Endothelial cell of umbilical vein (primary cell): ENCODE data around the gene DDB1. TPM values are rescaled to one million over a fixed set of nuclear protein-coding genes. Genes with fewer than 3 reads are reported as not detected.

Experiments used
- BruUV-seq: library from RNA; stranded (reverse); fragments of 400-500 nt; replicated peaks from 2 replicates; lab custom pipeline; 2021; lab: Mats Ljungman, UMichigan
- CTCF ChIA-PET: fragments of 300-600, 350-600 bp; sonication (Branson Sonifier 250); formaldehyde crosslinking; loops from one replicate; lab custom pipeline; 2021; ENCODE audit warnings: antibody characterized with exemption, inconsistent platforms; lab: Charles Lee
- POLR2A ChIA-PET: fragments of 300-600, 350-600 bp; sonication (Branson Sonifier 250); formaldehyde crosslinking; loops from one replicate; lab custom pipeline; 2021; ENCODE audit warnings: antibody characterized with exemption, inconsistent platforms; lab: Charles Lee
- DNase-seq: peaks from one replicate; pipeline ENCODE4 v3.0.0-alpha.2; 2011; ENCODE audit warnings: low read depth, low spot score
- FAIRE-seq: peaks from 2 replicates; lab custom pipeline; 2011; peaks lifted over from hg19 to GRCh38; lab: Jason Lieb, UNC
- H2AFZ ChIP-seq: 2 replicates; pipeline ENCODE4 v1.6.0; 2012; ENCODE audit warnings: low read depth, low read length, control low read depth, inconsistent platforms
- H3K27ac ChIP-seq: 2 replicates; pipeline ENCODE4 v1.5.1; 2011; ENCODE audit warnings: low read depth, mild to moderate bottlenecking, control low read depth, low read length, moderate library complexity; ENCODE audit not compliant: insufficient read depth
- H3K27me3 ChIP-seq, 2 experiments: 2 replicates each; pipeline versions ENCODE4 v1.6.0 to v1.6.1; 2011; ENCODE audit warnings: low read length in 2 of 2, mixed read lengths in 1 of 2; ENCODE audit not compliant: control insufficient read depth in 2 of 2, insufficient read depth in 2 of 2
- H3K36me3 ChIP-seq, 2 experiments: 2 replicates in 1 of 2; 3 replicates in 1 of 2; pipeline ENCODE4 v1.5.1; 2011; ENCODE audit warnings: low read length in 2 of 2, mild to moderate bottlenecking in 1 of 2, moderate library complexity in 1 of 2; ENCODE audit not compliant: control insufficient read depth in 2 of 2, insufficient read depth in 2 of 2; ENCODE audit errors: extremely low read depth in 1 of 2
- H3K4me1 ChIP-seq: 3 replicates; pipeline ENCODE4 v1.5.1; 2011; ENCODE audit warnings: mild to moderate bottlenecking, low read length; ENCODE audit not compliant: control insufficient read depth, insufficient read depth; ENCODE audit errors: extremely low read depth
- H3K4me2 ChIP-seq: 2 replicates; pipeline ENCODE4 v1.6.1; 2011; ENCODE audit warnings: low read length, control low read depth, mixed read lengths; ENCODE audit not compliant: insufficient read depth
- H3K4me3 ChIP-seq, 3 experiments: fragments of 200-600 bp in 1 of 3; sonication (generic), shearing (Covaris generic) in 1 of 3; replicated peaks in 1 of 3; 2 replicates each; pipeline ENCODE4 v1.5.1; 2011 to 2016; ENCODE audit warnings: control low read depth in 3 of 3, low read length in 3 of 3, mild to moderate bottlenecking in 2 of 3, inconsistent platforms in 1 of 3, low read depth in 1 of 3, moderate library complexity in 1 of 3; ENCODE audit not compliant: insufficient read depth in 1 of 3
- H3K79me2 ChIP-seq: 2 replicates; pipeline ENCODE4 v1.6.0; 2012; ENCODE audit warnings: low read length, inconsistent platforms; ENCODE audit not compliant: control insufficient read depth, insufficient read depth
- H3K9ac ChIP-seq: replicated peaks from 2 replicates; pipeline ENCODE3; 2011; ENCODE audit warnings: low read length, control low read depth; ENCODE audit not compliant: insufficient read depth; ENCODE audit errors: extremely low read depth
- H3K9me1 ChIP-seq: replicated peaks from 3 replicates; pipeline ENCODE4 v1.6.0; 2011; ENCODE audit warnings: mild to moderate bottlenecking, low read length; ENCODE audit not compliant: control insufficient read depth, insufficient read depth; ENCODE audit errors: extremely low read depth
- H3K9me3 ChIP-seq: replicated peaks from 2 replicates; pipeline ENCODE4 v1.5.1; 2012; ENCODE audit warnings: low read length, inconsistent platforms; ENCODE audit not compliant: control insufficient read depth, insufficient read depth
- H4K20me1 ChIP-seq: replicated peaks from 2 replicates; pipeline ENCODE3; 2011; ENCODE audit warnings: mild to moderate bottlenecking, low read length; ENCODE audit not compliant: control insufficient read depth, insufficient read depth; ENCODE audit errors: extremely low read depth
- EZH2 ChIP-seq: IDR thresholded peaks from 2 replicates; pipeline ENCODE4 v1.6.1; 2012; ENCODE audit warnings: borderline replicate concordance, low read depth, mild to moderate bottlenecking, moderate library complexity, low read length, inconsistent platforms; ENCODE audit not compliant: severe bottlenecking
- FOS ChIP-seq: IDR thresholded peaks from 2 replicates; pipeline ENCODE4 v1.6.1; 2011; ENCODE audit warnings: mild to moderate bottlenecking, low read length, moderate library complexity, borderline replicate concordance; ENCODE audit not compliant: insufficient read depth
- GATA2 ChIP-seq: IDR thresholded peaks from 2 replicates; pipeline ENCODE4 v1.7.0; 2011; ENCODE audit warnings: low read depth, mild to moderate bottlenecking, moderate library complexity, mixed read lengths, low read length; ENCODE audit not compliant: insufficient read length, insufficient read depth
- JUN ChIP-seq: IDR thresholded peaks from 2 replicates; pipeline ENCODE4 v1.6.1; 2011; ENCODE audit warnings: borderline replicate concordance, low read depth; ENCODE audit not compliant: insufficient read length, insufficient read depth
- MYC ChIP-seq: IDR thresholded peaks from one replicate; pipeline ENCODE4 v1.6.1; 2011; ENCODE audit warnings: mild to moderate bottlenecking, low read depth, low read length
- POLR2A ChIP-seq: IDR thresholded peaks from 2 replicates; pipeline ENCODE4 v1.6.1; 2012; ENCODE audit warnings: low read depth, mild to moderate bottlenecking, control low read depth, low read length
- POLR2AphosphoS5 ChIP-seq: IDR thresholded peaks from 2 replicates; pipeline ENCODE4 v1.6.1; 2012; ENCODE audit warnings: low read depth, mild to moderate bottlenecking, control low read depth, low read length, moderate library complexity; ENCODE audit not compliant: insufficient read depth
- dilution Hi-C: fragments of 300-500 bp; cut with MboI; formaldehyde crosslinking; loops from one replicate; pipeline ENCODE4 v1.15.0; 2019; ENCODE audit warnings: low sequenced_read_pairs; ENCODE audit not compliant: extremely low pct_ligation_motif_present
- intact Hi-C: fragments of 100-400 bp; cut with micrococcal nuclease; formaldehyde crosslinking; loops from one replicate; pipeline ENCODE4 v1.10.0; 2022
- polyA plus RNA-seq, 4 experiments: library from polyadenylated mRNA; depleted of rRNA in 3 of 4; stranded (reverse) in 3 of 4; unstranded in 1 of 4; fragments of >200 nt; gene quantifications; 2 replicates each; pipeline versions ENCODE4 v1.2.1 to v1.2.3, GENCODE V29; 2011 to 2012; ENCODE audit warnings: missing spikeins in 1 of 4
- total RNA-seq: library from RNA; stranded (reverse); gene quantifications from 2 replicates; pipeline ENCODE4 v1.2.3, GENCODE V29; 2021
- TF ChIP-seq, protein P1 (sequence below): IDR thresholded peaks from 2 replicates; pipeline ENCODE4 v1.6.1; 2011; ENCODE audit not compliant: insufficient read depth, insufficient read length
- TF ChIP-seq, protein P2 (sequence below), 2 donors: IDR thresholded peaks; 1 replicate in 1 of 2; 2 replicates in 1 of 2; pipeline ENCODE4 v1.5.1; 2011; ENCODE audit warnings: low read length in 2 of 2, mild to moderate bottlenecking in 2 of 2, moderate library complexity in 2 of 2, control low read depth in 1 of 2, inconsistent platforms in 1 of 2, low read depth in 1 of 2; ENCODE audit not compliant: insufficient read depth in 1 of 2; ENCODE audit errors: extremely low read depth in 1 of 2

The DDB1 gene
- total and polyA plus RNA-seq, 2 donors (not counting 3 experiments of a cell fraction or from before 2014, with no cell fraction given): 229 to 230 TPM

DNA sequence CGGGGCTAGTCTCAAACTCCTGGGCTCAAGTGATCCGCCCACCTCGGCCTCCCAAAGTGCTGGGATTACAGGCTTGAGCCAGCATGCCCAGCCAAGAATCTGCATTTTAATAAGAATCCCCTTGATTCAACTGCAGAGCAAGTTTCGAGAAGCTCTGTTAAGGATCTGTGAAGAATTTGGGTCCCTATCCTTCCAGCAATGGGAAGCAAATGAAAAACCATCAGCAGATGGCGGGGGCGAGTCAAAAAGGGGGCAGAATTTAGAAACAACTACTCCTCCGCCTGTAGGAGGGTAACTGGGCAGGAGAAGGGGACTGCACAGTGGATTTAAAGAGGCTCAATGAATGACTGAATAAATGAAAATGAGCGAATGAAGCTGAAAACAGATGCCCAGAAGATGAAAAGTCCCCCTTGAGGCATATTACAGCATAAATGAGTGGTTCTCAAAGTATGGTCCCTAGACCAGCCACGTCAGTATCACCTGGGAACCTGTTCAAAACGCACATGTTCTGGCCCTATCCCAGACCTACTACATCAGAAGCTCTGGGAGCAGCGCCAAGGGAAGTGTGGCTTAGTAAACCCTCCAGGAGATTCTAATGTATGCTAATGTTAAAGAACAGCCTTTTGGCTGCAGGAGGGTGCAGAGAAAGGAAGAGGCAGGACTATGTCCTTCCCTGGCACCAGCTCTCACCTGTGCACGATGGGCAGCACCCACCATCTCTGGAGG, 52.8 kb downstream of the DDB1 start:
- intact Hi-C loops (no loop called here), dilution Hi-C loops (no loop called here)
- H4K20me1 ChIP-seq: no peaks in the 10 kb centered on the region
- H3K79me2 ChIP-seq: no peaks in the 10 kb centered on the region
- ChIA-PET POLR2A (no interaction called here), CTCF (no interaction called here)
- no peaks in the 10 kb centered on the region for H3K36me3 ChIP-seq
- peaks cover 0 to 3% of the 10 kb centered on the region in 2 experiments for H3K27me3 ChIP-seq
- no peak for DNase-seq
- FAIRE-seq: no peak
- H3K9ac ChIP-seq: no peak overlapping the region
- no peak overlapping the region for H2AFZ ChIP-seq
- no TSS peak for BruUV-seq
- no peaks in the 10 kb centered on the region for H3K9me1 ChIP-seq
- H3K9me3 ChIP-seq: no peaks in the 10 kb centered on the region
- no peak overlapping the region for H3K4me3 ChIP-seq
- H3K27ac ChIP-seq: no peak overlapping the region
- TF ChIP-seq POLR2AphosphoS5: no peak
- TF ChIP-seq FOS: no peak
- TF ChIP-seq, protein P1, sequence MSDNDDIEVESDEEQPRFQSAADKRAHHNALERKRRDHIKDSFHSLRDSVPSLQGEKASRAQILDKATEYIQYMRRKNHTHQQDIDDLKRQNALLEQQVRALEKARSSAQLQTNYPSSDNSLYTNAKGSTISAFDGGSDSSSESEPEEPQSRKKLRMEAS: no peak
- no peak for TF ChIP-seq GATA2
- TF ChIP-seq, protein P2, sequence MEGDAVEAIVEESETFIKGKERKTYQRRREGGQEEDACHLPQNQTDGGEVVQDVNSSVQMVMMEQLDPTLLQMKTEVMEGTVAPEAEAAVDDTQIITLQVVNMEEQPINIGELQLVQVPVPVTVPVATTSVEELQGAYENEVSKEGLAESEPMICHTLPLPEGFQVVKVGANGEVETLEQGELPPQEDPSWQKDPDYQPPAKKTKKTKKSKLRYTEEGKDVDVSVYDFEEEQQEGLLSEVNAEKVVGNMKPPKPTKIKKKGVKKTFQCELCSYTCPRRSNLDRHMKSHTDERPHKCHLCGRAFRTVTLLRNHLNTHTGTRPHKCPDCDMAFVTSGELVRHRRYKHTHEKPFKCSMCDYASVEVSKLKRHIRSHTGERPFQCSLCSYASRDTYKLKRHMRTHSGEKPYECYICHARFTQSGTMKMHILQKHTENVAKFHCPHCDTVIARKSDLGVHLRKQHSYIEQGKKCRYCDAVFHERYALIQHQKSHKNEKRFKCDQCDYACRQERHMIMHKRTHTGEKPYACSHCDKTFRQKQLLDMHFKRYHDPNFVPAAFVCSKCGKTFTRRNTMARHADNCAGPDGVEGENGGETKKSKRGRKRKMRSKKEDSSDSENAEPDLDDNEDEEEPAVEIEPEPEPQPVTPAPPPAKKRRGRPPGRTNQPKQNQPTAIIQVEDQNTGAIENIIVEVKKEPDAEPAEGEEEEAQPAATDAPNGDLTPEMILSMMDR (IDR thresholded peaks at IDR 0.05; ENCODE audit: extremely low read depth in 1 of 2, insufficient read depth in 1 of 2, low read depth in 1 of 2, low read length in 2 of 2): no peak
- TF ChIP-seq MYC: no peak
- no peak for TF ChIP-seq JUN
- no peak for TF ChIP-seq EZH2
- no peak for TF ChIP-seq POLR2A
- H3K4me1 ChIP-seq: no peaks in the 10 kb centered on the region
- H3K4me2 ChIP-seq: no peak overlapping the region
